Measurements from ENCODE around the gene STEAP1B. TPM values are rescaled to one million over a fixed set of nuclear protein-coding genes. Genes with fewer than 3 reads are reported as not detected.

Gene STEAP1B
- total and polyA plus RNA-seq, 2 donors (not counting 3 experiments of a cell fraction or from before 2014, with no cell fraction given): 32.2 to 46.1 TPM

- H3K4me1 ChIP-seq (ENCODE audit: control insufficient read depth, extremely low read depth, insufficient read depth, low read length): peaks cover 14% of the 10 kb centered on the region
- ChIA-PET POLR2A (no interaction called here), CTCF (interaction anchor here (0.9 kb wide), 1 partner anchor 22 kb away, joined by 3 read pairs; no protein-coding TSS in a partner anchor)
- H3K9ac ChIP-seq (replicated peaks; ENCODE audit: extremely low read depth, insufficient read depth, low read length): no peak overlapping the region
- H2AFZ ChIP-seq (ENCODE audit: low read depth, low read length): no peak overlapping the region
- H3K27me3 ChIP-seq (ENCODE audit: control insufficient read depth in 2 of 2, insufficient read depth in 2 of 2, low read length in 2 of 2): no peaks in the 10 kb centered on the region
- dilution Hi-C loops (cut with MboI; ENCODE audit: extremely low pct_ligation_motif_present, low sequenced_read_pairs) (no loop called here), intact Hi-C loops (cut with micrococcal nuclease) (no loop called here)
- BruUV-seq (replicated peaks): no TSS peak
- TF ChIP-seq JUN (IDR thresholded peaks at IDR 0.05; ENCODE audit: borderline replicate concordance, insufficient read depth, insufficient read length, low read depth): no peak
- TF ChIP-seq CTCF (IDR thresholded peaks at IDR 0.05; ENCODE audit: extremely low read depth in 1 of 2, insufficient read depth in 1 of 2, low read depth in 1 of 2, low read length in 2 of 2): no peak
- TF ChIP-seq POLR2A (IDR thresholded peaks at IDR 0.05; ENCODE audit: low read depth, low read length): no peak
- no peak for TF ChIP-seq MAX (IDR thresholded peaks at IDR 0.05; ENCODE audit: insufficient read depth, insufficient read length)
- no peak for TF ChIP-seq POLR2AphosphoS5 (IDR thresholded peaks at IDR 0.05; ENCODE audit: insufficient read depth, low read depth, low read length)
- TF ChIP-seq FOS (IDR thresholded peaks at IDR 0.05; ENCODE audit: borderline replicate concordance, insufficient read depth, low read length): no peak
- no peak for TF ChIP-seq MYC (IDR thresholded peaks at IDR 0.05; ENCODE audit: low read depth, low read length)
- TF ChIP-seq EZH2 (IDR thresholded peaks at IDR 0.05; ENCODE audit: borderline replicate concordance, low read depth, low read length, severe bottlenecking): no peak
- no peak for TF ChIP-seq GATA2 (IDR thresholded peaks at IDR 0.05; ENCODE audit: insufficient read depth, insufficient read length, low read depth, low read length)
- H3K9me1 ChIP-seq (replicated peaks; ENCODE audit: control insufficient read depth, extremely low read depth, insufficient read depth, low read length): no peaks in the 10 kb centered on the region
- H3K4me3 ChIP-seq (replicated peaks in 1 of 3; ENCODE audit: insufficient read depth in 1 of 3, low read depth in 1 of 3, low read length in 3 of 3): no peak overlapping the region
- H3K27ac ChIP-seq (ENCODE audit: insufficient read depth, low read depth, low read length): no peak overlapping the region
- H3K79me2 ChIP-seq (ENCODE audit: control insufficient read depth, insufficient read depth, low read length): no peaks in the 10 kb centered on the region
- no peaks in the 10 kb centered on the region for H4K20me1 ChIP-seq (replicated peaks; ENCODE audit: control insufficient read depth, extremely low read depth, insufficient read depth, low read length)
- no peak overlapping the region for H3K4me2 ChIP-seq (ENCODE audit: insufficient read depth, low read length)
- FAIRE-seq (no peak), DNase-seq (ENCODE audit: low read depth, low spot score) (no peak)
- no peaks in the 10 kb centered on the region for H3K9me3 ChIP-seq (replicated peaks; ENCODE audit: control insufficient read depth, insufficient read depth, low read length)
- H3K36me3 ChIP-seq (ENCODE audit: control insufficient read depth in 2 of 2, extremely low read depth in 1 of 2, insufficient read depth in 2 of 2, low read length in 2 of 2): no peaks in the 10 kb centered on the region
These were observed 113.7 kb downstream of the STEAP1B start for GRCh38 chr7:22386206-22386858.
